ENCODE results near the gene AQP10. TPM values are rescaled to one million over a fixed set of nuclear protein-coding genes. Genes with fewer than 3 reads are reported as not detected.
A peak's percentile ranks its signal among the peaks of the same experiment; 100 is the strongest.
"Not testable (repeated sequence)": the region's sequence is repeated elsewhere in the genome, so short reads cannot be mapped to it uniquely, and the experiment has no call there.

Gene AQP10
- total RNA-seq, 2 experiments from 2014 or later, result not detected

GRCh38 chr1:154307670-154308270, 13.1 kb upstream of the AQP10 start:
- Mint-ChIP-seq H3K4me1 (peaks cover 13% of the 10 kb centered on the region), H3K27ac (peak overlapping the region; percentile 62)
- H3K4me3 Mint-ChIP-seq; H3K9me3 Mint-ChIP-seq; DNase-seq; H3K27me3 Mint-ChIP-seq; H3K36me3 Mint-ChIP-seq (ENCODE audit: low read depth); POLR2A ChIA-PET: not testable (repeated sequence)
- CTCF ChIA-PET, result interaction anchor here (0.6 to 1.3 kb wide), 2 partner anchors 18 to 21 kb away, joined by 3 read pairs; no protein-coding TSS in a partner anchor

- POLR2A ChIA-PET; H3K9me3 Mint-ChIP-seq; H3K36me3 Mint-ChIP-seq (ENCODE audit: low read depth); DNase-seq; H3K27ac Mint-ChIP-seq; H3K4me3 Mint-ChIP-seq; H3K27me3 Mint-ChIP-seq: not testable (repeated sequence)
- CTCF ChIA-PET, result interaction anchor here (0.6 kb wide), 1 partner anchor 25 kb away, joined by 3 read pairs; no protein-coding TSS in a partner anchor
- H3K4me1 Mint-ChIP-seq, result peaks cover 13% of the 10 kb centered on the region
Observed at GRCh38 chr1:154309136-154309535, 11.8 kb upstream of the AQP10 start.

- H3K27me3 Mint-ChIP-seq; DNase-seq; H3K4me3 Mint-ChIP-seq; H3K27ac Mint-ChIP-seq; POLR2A ChIA-PET; H3K36me3 Mint-ChIP-seq (ENCODE audit: low read depth): not testable (repeated sequence)
- CTCF ChIA-PET, result interaction anchor here (1.5 kb wide), 1 partner anchor 14 kb away, joined by 4 read pairs; no protein-coding TSS in a partner anchor
- peaks cover 11% of the 10 kb centered on the region for H3K4me1 Mint-ChIP-seq
- H3K9me3 Mint-ChIP-seq, result peaks cover 17% of the 10 kb centered on the region
Observed at GRCh38 chr1:154312229-154313065, 8.4 kb upstream of the AQP10 start.

- ChIA-PET CTCF (interaction anchor here (1.2 kb wide), 1 partner anchor 10 kb away, joined by 4 read pairs; no protein-coding TSS in a partner anchor), POLR2A (no interaction called here)
- Mint-ChIP-seq H3K27me3 (peaks cover 8% of the 10 kb centered on the region), H3K4me3 (no peak overlapping the region), H3K9me3 (peaks cover 21% of the 10 kb centered on the region), H3K4me1 (peaks cover 6% of the 10 kb centered on the region), H3K36me3 (ENCODE audit: low read depth) (no peaks in the 10 kb centered on the region), H3K27ac (no peak overlapping the region)
- no peak for DNase-seq
Observed at GRCh38 chr1:154313066-154313356, 7.9 kb upstream of the AQP10 start.

GRCh38 chr1:154314226-154314625, 6.7 kb upstream of the AQP10 start:
- POLR2A ChIA-PET; H3K4me3 Mint-ChIP-seq; H3K27ac Mint-ChIP-seq; H3K36me3 Mint-ChIP-seq (ENCODE audit: low read depth); DNase-seq; H3K4me1 Mint-ChIP-seq: not testable (repeated sequence)
- Mint-ChIP-seq H3K9me3 (peaks cover 18% of the 10 kb centered on the region), H3K27me3 (peaks cover 11% of the 10 kb centered on the region)
- CTCF ChIA-PET, result interaction anchor here (0.6 to 1.8 kb wide), 6 partner anchors 9 to 34 kb away, joined by 3 to 9 read pairs (median 4); no protein-coding TSS in a partner anchor

GRCh38 chr1:154316704-154317103, 4.2 kb upstream of the AQP10 start:
- ChIA-PET CTCF (interaction anchor here (0.7 kb wide), 1 partner anchor 322 kb away, joined by 3 read pairs; no protein-coding TSS in a partner anchor), POLR2A (no interaction called here)
- DNase-seq, result no peak
- Mint-ChIP-seq H3K36me3 (ENCODE audit: low read depth) (no peaks in the 10 kb centered on the region), H3K27ac (no peak overlapping the region), H3K4me3 (no peak overlapping the region), H3K27me3 (peaks cover 19% of the 10 kb centered on the region), H3K4me1 (no peaks in the 10 kb centered on the region), H3K9me3 (peaks cover 17% of the 10 kb centered on the region)

- no peak overlapping the region for H3K27ac Mint-ChIP-seq
- peaks cover 17% of the 10 kb centered on the region for H3K9me3 Mint-ChIP-seq
- H3K36me3 Mint-ChIP-seq (ENCODE audit: low read depth), result no peaks in the 10 kb centered on the region
- no peak for DNase-seq
- H3K4me1 Mint-ChIP-seq, result no peaks in the 10 kb centered on the region
- H3K4me3 Mint-ChIP-seq, result no peak overlapping the region
- CTCF ChIA-PET, result interaction anchor here (1.3 kb wide), 1 partner anchor 16 kb away, joined by 3 read pairs; no protein-coding TSS in a partner anchor
- POLR2A ChIA-PET, result no interaction called here
- H3K27me3 Mint-ChIP-seq, result peaks cover 30% of the 10 kb centered on the region
Observed at GRCh38 chr1:154318386-154318785, 2.5 kb upstream of the AQP10 start.

GRCh38 chr1:154321609-154321934, 679 bp downstream of the AQP10 start:
- H3K36me3 Mint-ChIP-seq (ENCODE audit: low read depth); DNase-seq; H3K4me3 Mint-ChIP-seq; POLR2A ChIA-PET; H3K27ac Mint-ChIP-seq; CTCF ChIA-PET: not testable (repeated sequence)
- Mint-ChIP-seq H3K27me3 (peaks cover 33% of the 10 kb centered on the region), H3K4me1 (peaks cover 13% of the 10 kb centered on the region), H3K9me3 (peaks cover 11% of the 10 kb centered on the region)

- Mint-ChIP-seq H3K27ac (peak overlapping the region; percentile 13), H3K27me3 (peaks cover 21% of the 10 kb centered on the region), H3K36me3 (ENCODE audit: low read depth) (no peaks in the 10 kb centered on the region), H3K4me1 (peaks cover 30% of the 10 kb centered on the region), H3K4me3 (no peak overlapping the region), H3K9me3 (no peaks in the 10 kb centered on the region)
- CTCF ChIA-PET, result interaction anchor here (0.8 to 5.5 kb wide), 4 partner anchors 8 to 143 kb away, joined by 3 to 71 read pairs (median 4); no protein-coding TSS in a partner anchor
- DNase-seq, result no peak
- POLR2A ChIA-PET, result no interaction called here
Observed at GRCh38 chr1:154323493-154323892, 2.6 kb downstream of the AQP10 start.

- Mint-ChIP-seq H3K9me3 (no peaks in the 10 kb centered on the region), H3K27ac (peak overlapping the region; percentile 31), H3K4me1 (peaks cover 33% of the 10 kb centered on the region), H3K4me3 (peak overlapping the region; percentile 88), H3K36me3 (ENCODE audit: low read depth) (peaks cover 3% of the 10 kb centered on the region), H3K27me3 (peaks cover 21% of the 10 kb centered on the region)
- no peak for DNase-seq
- POLR2A ChIA-PET, result no interaction called here
- CTCF ChIA-PET, result interaction anchor here (0.5 to 5.5 kb wide), 8 partner anchors 9 to 549 kb away, joined by 3 to 71 read pairs (median 3); partner anchors contain the start of gene SLC27A3
Observed at GRCh38 chr1:154324241-154324640, 3.3 kb downstream of the AQP10 start.

GRCh38 chr1:154324669-154325582, 4.0 kb downstream of the AQP10 start, which contains the start of gene ATP8B2:
Gene ATP8B2, plus strand, starts transcription at chr1:154325525. Its CDS starts 2,617 bp downstream, at chr1:154328142.
- Mint-ChIP-seq H3K27ac (peak within 1 kb of the TSS; percentile 91), H3K4me1 (peaks cover 40% of the 10 kb centered on the region), H3K9me3 (no peaks in the 10 kb centered on the region), H3K36me3 (ENCODE audit: low read depth) (peaks cover 10% of the 10 kb centered on the region), H3K27me3 (peaks cover 19% of the 10 kb centered on the region), H3K4me3 (peak within 1 kb of the TSS; percentile 93)
- POLR2A ChIA-PET, result no interaction called here
- peak; percentile 85 for DNase-seq
- CTCF ChIA-PET, result interaction anchor here (0.7 to 5.5 kb wide), 7 partner anchors 10 to 550 kb away, joined by 3 to 71 read pairs (median 3); partner anchors contain the start of gene SLC27A3
